ENCODE measurements around the gene SSTR3.

The SSTR3 gene

GRCh38 chr22:37208401-37209139 is 3.7 kb downstream of the SSTR3 start:
- no peaks in the 10 kb centered on the region for H3F3A ChIP-seq (ENCODE audit: control insufficient read depth, insufficient read depth)
- H3K4me3 ChIP-seq (ENCODE audit: low read length) = no peak overlapping the region
- H4K20me1 ChIP-seq (ENCODE audit: control insufficient read depth, insufficient read depth, low read depth, low read length) = no peaks in the 10 kb centered on the region
- H3K4me2 ChIP-seq (ENCODE audit: low read length) = no peak overlapping the region
- H3K36me3 ChIP-seq (ENCODE audit: control insufficient read depth, low read length) = no peaks in the 10 kb centered on the region
- no peaks in the 10 kb centered on the region for H3K27me3 ChIP-seq (ENCODE audit: control insufficient read depth, low read length)
- TF ChIP-seq EZH2phosphoT487 (IDR thresholded peaks at IDR 0.05; ENCODE audit: borderline replicate concordance, low read length) = no peak
- TF ChIP-seq CTCF (IDR thresholded peaks at IDR 0.05; ENCODE audit: low read depth, low read length, poor library complexity, severe bottlenecking) = no peak
- H3K9me2 ChIP-seq (replicated peaks; ENCODE audit: control insufficient read depth, low read length) = no peaks in the 10 kb centered on the region
- H3K79me2 ChIP-seq (ENCODE audit: control insufficient read depth, low read length) = no peaks in the 10 kb centered on the region
- peaks cover 24% of the 10 kb centered on the region for H3K4me1 ChIP-seq (ENCODE audit: control insufficient read depth, low read length)
- no peaks in the 10 kb centered on the region for H3K9me3 ChIP-seq (ENCODE audit: control insufficient read depth, insufficient read depth, low read length)
- no peak overlapping the region for H3K27ac ChIP-seq (ENCODE audit: low read depth, low read length)

DNA sequence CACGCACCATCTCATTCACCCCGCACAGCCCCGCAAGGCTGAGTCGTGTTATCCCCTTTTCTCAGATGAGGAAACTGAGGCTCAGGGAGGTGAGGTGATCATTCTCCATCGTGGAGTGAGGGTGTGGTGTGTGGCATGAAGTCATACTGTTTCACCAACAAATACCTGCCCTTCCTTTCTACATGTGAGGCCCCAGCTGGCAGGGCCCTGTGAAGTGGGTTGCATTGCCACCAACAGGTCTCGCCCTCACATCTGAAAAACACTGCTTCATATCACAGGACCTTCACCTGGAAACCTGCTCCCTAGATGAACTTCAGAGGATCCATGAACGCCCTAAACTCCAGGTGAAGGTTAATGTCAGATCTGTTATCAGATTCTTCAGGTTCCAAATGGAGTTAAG is 4.3 kb downstream of the SSTR3 start:
- Histone ChIP-seq H3K27ac (ENCODE audit: low read depth, low read length) (no peak overlapping the region), H3K9me3 (ENCODE audit: control insufficient read depth, insufficient read depth, low read length) (no peaks in the 10 kb centered on the region), H3K9me2 (replicated peaks; ENCODE audit: control insufficient read depth, low read length) (no peaks in the 10 kb centered on the region), H3K4me3 (ENCODE audit: low read length) (no peak overlapping the region), H3K4me1 (ENCODE audit: control insufficient read depth, low read length) (peaks cover 24% of the 10 kb centered on the region), H3K79me2 (ENCODE audit: control insufficient read depth, low read length) (no peaks in the 10 kb centered on the region), H3K4me2 (ENCODE audit: low read length) (no peak overlapping the region), H4K20me1 (ENCODE audit: control insufficient read depth, insufficient read depth, low read depth, low read length) (no peaks in the 10 kb centered on the region), H3K36me3 (ENCODE audit: control insufficient read depth, low read length) (no peaks in the 10 kb centered on the region), H3K27me3 (ENCODE audit: control insufficient read depth, low read length) (no peaks in the 10 kb centered on the region), H3F3A (ENCODE audit: control insufficient read depth, insufficient read depth) (no peaks in the 10 kb centered on the region)
- no peak for TF ChIP-seq CTCF (IDR thresholded peaks at IDR 0.05; ENCODE audit: low read depth, low read length, poor library complexity, severe bottlenecking)
- no peak for TF ChIP-seq EZH2phosphoT487 (IDR thresholded peaks at IDR 0.05; ENCODE audit: borderline replicate concordance, low read length)

GRCh38 chr22:37206841-37207821 is 5.1 kb downstream of the SSTR3 start:
- H3K4me2 ChIP-seq (ENCODE audit: low read length) = no peak overlapping the region
- no peaks in the 10 kb centered on the region for H3K36me3 ChIP-seq (ENCODE audit: control insufficient read depth, low read length)
- H3K9me2 ChIP-seq (replicated peaks; ENCODE audit: control insufficient read depth, low read length) = no peaks in the 10 kb centered on the region
- H3F3A ChIP-seq (ENCODE audit: control insufficient read depth, insufficient read depth) = no peaks in the 10 kb centered on the region
- peaks cover 23% of the 10 kb centered on the region for H3K4me1 ChIP-seq (ENCODE audit: control insufficient read depth, low read length)
- H3K27ac ChIP-seq (ENCODE audit: low read depth, low read length) = no peak overlapping the region
- no peak overlapping the region for H3K4me3 ChIP-seq (ENCODE audit: low read length)
- no peaks in the 10 kb centered on the region for H4K20me1 ChIP-seq (ENCODE audit: control insufficient read depth, insufficient read depth, low read depth, low read length)
- no peaks in the 10 kb centered on the region for H3K9me3 ChIP-seq (ENCODE audit: control insufficient read depth, insufficient read depth, low read length)
- no peaks in the 10 kb centered on the region for H3K27me3 ChIP-seq (ENCODE audit: control insufficient read depth, low read length)
- no peaks in the 10 kb centered on the region for H3K79me2 ChIP-seq (ENCODE audit: control insufficient read depth, low read length)
- TF ChIP-seq EZH2phosphoT487 (IDR thresholded peaks at IDR 0.05; ENCODE audit: borderline replicate concordance, low read length) (no peak), CTCF (IDR thresholded peaks at IDR 0.05; ENCODE audit: low read depth, low read length, poor library complexity, severe bottlenecking) (no peak)

Data from DOHH2 (cell line).